Measurements from ENCODE around the gene LRP11. TPM values are rescaled to one million over a fixed set of nuclear protein-coding genes. Genes with fewer than 3 reads are reported as not detected.

Gene LRP11
- total RNA-seq, 3 donors from 2014 or later, result 16.2 to 27.2 (median 26.1) TPM

DNA sequence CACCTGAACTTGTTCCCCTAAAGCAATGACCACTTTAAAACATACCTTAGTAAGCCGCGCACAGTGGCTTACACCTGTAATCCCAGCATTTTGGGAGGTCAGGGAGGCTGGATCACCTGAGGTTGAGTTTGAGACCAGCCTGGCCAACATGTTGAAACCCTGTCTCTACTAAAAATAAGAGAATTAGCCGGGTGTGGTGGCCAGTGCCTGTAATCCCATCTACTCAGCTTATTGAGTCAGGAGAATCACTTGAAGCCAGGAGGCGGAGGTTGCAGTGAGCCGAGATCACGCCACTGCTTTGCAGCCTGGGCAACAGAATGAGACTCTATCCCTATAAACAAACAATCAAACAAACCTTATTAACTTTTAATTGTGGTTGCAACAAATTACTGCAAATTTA is 35.3 kb upstream of the LRP11 start:
- ATAC-seq (no peak), DNase-seq (no peak)
- Histone ChIP-seq H3K4me1 (ENCODE audit: low read depth) (peaks cover 30% of the 10 kb centered on the region), H3K36me3 (ENCODE audit: low read depth) (no peaks in the 10 kb centered on the region), H3K9me3 (no peaks in the 10 kb centered on the region), H3K4me3 (no peak overlapping the region)
- intact Hi-C loops (cut with DNase I, micrococcal nuclease), result no loop called here
- TF ChIP-seq, protein P1, sequence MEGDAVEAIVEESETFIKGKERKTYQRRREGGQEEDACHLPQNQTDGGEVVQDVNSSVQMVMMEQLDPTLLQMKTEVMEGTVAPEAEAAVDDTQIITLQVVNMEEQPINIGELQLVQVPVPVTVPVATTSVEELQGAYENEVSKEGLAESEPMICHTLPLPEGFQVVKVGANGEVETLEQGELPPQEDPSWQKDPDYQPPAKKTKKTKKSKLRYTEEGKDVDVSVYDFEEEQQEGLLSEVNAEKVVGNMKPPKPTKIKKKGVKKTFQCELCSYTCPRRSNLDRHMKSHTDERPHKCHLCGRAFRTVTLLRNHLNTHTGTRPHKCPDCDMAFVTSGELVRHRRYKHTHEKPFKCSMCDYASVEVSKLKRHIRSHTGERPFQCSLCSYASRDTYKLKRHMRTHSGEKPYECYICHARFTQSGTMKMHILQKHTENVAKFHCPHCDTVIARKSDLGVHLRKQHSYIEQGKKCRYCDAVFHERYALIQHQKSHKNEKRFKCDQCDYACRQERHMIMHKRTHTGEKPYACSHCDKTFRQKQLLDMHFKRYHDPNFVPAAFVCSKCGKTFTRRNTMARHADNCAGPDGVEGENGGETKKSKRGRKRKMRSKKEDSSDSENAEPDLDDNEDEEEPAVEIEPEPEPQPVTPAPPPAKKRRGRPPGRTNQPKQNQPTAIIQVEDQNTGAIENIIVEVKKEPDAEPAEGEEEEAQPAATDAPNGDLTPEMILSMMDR (IDR thresholded peaks at IDR 0.05), result no peak

DNA sequence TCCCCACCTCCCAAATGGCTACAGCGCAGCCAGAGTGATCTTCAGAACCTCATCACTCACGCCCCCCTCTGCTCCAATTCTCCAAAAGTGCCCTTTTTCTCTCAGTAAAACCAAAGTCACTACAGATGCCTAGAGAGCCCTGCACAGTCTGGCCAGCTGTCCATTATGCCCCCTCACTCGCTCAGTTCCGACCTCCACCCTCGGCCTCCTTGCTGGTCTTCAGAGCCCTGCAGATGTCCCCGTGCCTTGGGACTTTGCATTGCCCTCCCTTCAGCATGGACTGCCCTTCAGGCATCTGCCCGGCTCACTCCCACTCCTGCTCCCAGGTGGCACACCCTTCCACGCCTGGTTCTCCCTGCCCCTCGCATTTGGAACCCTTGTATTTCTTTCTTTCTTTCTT is 34.8 kb upstream of the LRP11 start:
- ATAC-seq (no peak), DNase-seq (no peak)
- no peaks in the 10 kb centered on the region for H3K36me3 ChIP-seq (ENCODE audit: low read depth)
- H3K9me3 ChIP-seq, result no peaks in the 10 kb centered on the region
- TF ChIP-seq, protein P1 (IDR thresholded peaks at IDR 0.05), result no peak
- H3K4me1 ChIP-seq (ENCODE audit: low read depth), result peaks cover 30% of the 10 kb centered on the region
- no peak overlapping the region for H3K4me3 ChIP-seq
- intact Hi-C loops (cut with DNase I, micrococcal nuclease), result no loop called here

DNA sequence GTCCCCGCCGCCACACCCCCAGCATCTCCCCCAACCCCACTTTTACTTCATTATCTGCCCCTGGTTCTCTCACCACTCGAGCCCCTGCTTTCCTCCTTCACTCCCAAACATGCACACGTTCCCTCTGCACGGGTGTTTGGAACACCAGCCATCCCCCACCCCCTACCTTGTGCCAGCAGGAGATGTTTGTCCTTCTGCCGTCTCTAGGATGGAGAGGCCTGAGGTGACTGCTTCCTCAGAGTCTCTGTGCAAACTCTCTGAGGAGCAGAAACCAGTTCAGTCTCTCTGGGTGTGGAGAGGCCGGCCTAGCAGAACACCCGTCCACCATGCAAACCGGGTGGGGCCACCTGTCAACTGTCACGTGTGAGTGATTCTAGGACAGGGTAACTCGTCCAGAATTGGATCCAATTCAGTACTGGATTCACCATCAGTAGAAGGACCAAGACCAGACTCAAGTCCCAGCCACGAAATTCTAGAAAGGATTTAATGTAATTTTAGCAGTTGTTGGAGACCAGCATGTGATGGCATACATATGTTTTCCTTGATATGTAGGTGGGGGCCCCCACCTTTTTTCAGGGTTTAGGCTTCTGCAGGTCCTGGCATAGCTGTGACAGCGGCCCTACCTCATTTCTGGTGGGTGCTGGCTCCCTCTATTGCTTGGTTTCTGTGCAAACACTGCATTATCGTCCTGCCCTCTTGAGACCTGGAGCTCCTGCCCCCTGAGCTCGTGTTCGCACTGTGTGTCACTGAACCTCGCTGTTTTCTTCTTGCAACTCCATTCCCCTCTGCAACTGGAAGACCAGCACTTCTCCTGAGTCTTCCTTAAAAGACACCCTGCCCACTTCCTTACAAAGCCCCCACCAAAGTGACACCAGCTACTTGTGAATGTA is 33.9 kb upstream of the LRP11 start, which contains the start of gene RAET1E:
Gene RAET1E, minus strand, starts transcription at position 259 of the 890 bp plus-strand sequence. CDS start 7,212 bp downstream, outside the sequence.
- peak in 1 of 3 donors; percentile 50 for DNase-seq
- Histone ChIP-seq H3K4me1 (ENCODE audit: low read depth) (peaks cover 30% of the 10 kb centered on the region), H3K36me3 (ENCODE audit: low read depth) (no peaks in the 10 kb centered on the region), H3K9me3 (no peaks in the 10 kb centered on the region), H3K4me3 (no peak within 1 kb of the TSS)
- TF ChIP-seq, protein P1 (IDR thresholded peaks at IDR 0.05), result no peak
- peak; percentile 43 for ATAC-seq
- intact Hi-C loops (cut with DNase I, micrococcal nuclease), result no loop called here

DNA sequence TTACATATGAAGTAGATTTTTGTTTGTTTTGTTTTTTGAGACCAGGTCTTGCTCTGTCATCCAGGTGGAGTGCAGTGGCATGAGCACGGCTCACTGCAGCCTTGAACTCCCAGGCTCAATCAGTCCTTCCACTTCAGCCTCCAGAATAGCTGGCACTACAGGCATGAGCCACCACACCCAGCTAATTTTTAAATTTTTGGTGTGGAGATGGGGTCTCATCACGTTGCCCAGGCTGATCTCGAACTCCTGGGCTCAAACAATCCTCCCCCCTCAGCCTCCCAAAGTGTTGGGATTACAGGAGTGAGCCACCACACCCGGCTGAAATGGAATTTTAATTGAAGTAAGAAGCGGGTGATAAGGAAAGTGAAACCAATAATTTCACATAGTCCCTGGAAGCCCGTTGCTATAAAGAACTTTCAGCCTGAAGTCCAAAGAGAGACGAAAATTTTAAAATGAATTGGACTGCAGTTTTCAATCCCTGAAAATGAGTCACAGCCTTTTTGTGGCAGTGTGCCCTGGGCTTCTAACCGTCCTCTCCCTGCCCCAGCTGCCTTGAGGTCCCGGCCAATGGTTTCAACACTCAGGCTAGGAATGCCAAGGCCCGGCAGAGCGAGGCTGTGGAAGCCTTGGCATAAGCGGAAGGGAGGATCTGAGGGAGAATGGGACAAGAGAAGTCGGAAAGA is 33.0 kb upstream of the LRP11 start:
- ATAC-seq, result peak; percentile 75
- Histone ChIP-seq H3K9me3 (no peaks in the 10 kb centered on the region), H3K4me3 (no peak overlapping the region), H3K4me1 (ENCODE audit: low read depth) (peaks cover 30% of the 10 kb centered on the region), H3K36me3 (ENCODE audit: low read depth) (no peaks in the 10 kb centered on the region)
- TF ChIP-seq, protein P1 (IDR thresholded peaks at IDR 0.05), result no peak
- intact Hi-C loops (cut with DNase I, micrococcal nuclease), result no loop called here
- DNase-seq, result peak; percentile 63 to 71 (median 65)

DNA sequence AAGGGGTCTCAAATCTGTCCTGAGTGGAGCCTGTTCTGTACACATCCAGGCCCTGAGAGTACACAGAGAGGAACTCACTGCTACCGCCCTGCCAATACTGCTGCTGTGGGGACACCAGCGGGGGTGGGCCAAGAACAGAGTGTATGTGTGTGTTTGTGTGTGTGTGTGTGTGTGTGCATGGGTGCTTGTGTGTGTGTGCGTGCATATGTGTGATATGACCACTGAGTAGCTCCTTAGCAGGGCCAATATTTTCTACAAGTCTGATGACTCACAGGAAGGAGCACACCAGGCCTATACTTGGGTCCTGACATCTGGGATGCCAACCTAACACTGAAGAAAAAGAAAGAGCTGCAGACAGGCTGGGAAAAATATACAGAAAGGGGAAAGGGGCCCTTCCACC is 32.3 kb upstream of the LRP11 start:
- intact Hi-C loops (cut with DNase I, micrococcal nuclease), result no loop called here
- TF ChIP-seq, protein P1 (IDR thresholded peaks at IDR 0.05), result no peak
- H3K36me3 ChIP-seq (ENCODE audit: low read depth), result no peaks in the 10 kb centered on the region
- DNase-seq (no peak), ATAC-seq (no peak)
- no peak overlapping the region for H3K4me3 ChIP-seq
- peaks cover 30% of the 10 kb centered on the region for H3K4me1 ChIP-seq (ENCODE audit: low read depth)
- no peaks in the 10 kb centered on the region for H3K9me3 ChIP-seq

All from mucosa of descending colon (tissue), 3 donors.